ENCODE measurements around the gene SORCS2. TPM values are rescaled to one million over a fixed set of nuclear protein-coding genes. Genes with fewer than 3 reads are reported as not detected.

SORCS2 gene
- total and polyA plus RNA-seq, 2 of the 8 experiments (the other 6 are each of a cell fraction or from before 2014, with no cell fraction given), result 0.36 to 1.8 TPM

- Histone ChIP-seq H3K4ac (replicated peaks; ENCODE audit: insufficient read length, low read depth, low read length) (no peak overlapping the region), H3K79me1 (ENCODE audit: low read depth, low read length) (no peaks in the 10 kb centered on the region), H2BK20ac (ENCODE audit: low read length) (no peak overlapping the region), H3K4me2 (ENCODE audit: insufficient read depth in 1 of 2, low read depth in 2 of 2, low read length in 2 of 2) (no peak overlapping the region), H3K9me3 (ENCODE audit: insufficient read depth in 2 of 2, low read depth in 1 of 2, low read length in 1 of 2) (peaks cover 4 to 8% of the 10 kb centered on the region in 2 experiments; a peak in 2 of 4 replicates), H3K23me2 (ENCODE audit: low read depth, low read length) (peaks cover 7% of the 10 kb centered on the region; the same call in 1 of the 2 replicates), H3K18ac (ENCODE audit: extremely low read depth, low read length) (no peak overlapping the region), H3K4me3 (ENCODE audit: extremely low read depth in 1 of 4, insufficient read depth in 2 of 4, low read depth in 3 of 4, low read length in 4 of 4) (no peak overlapping the region), H2AFZ (ENCODE audit: low read length) (no peak overlapping the region), H3K56ac (replicated peaks; ENCODE audit: insufficient read length, low read depth, low read length) (no peak overlapping the region), H2BK15ac (ENCODE audit: low read length) (no peak overlapping the region), H4K20me1 (replicated peaks in 1 of 2; ENCODE audit: control insufficient read depth in 1 of 2, insufficient read depth in 2 of 2, low read length in 2 of 2) (peaks cover 0 to 4% of the 10 kb centered on the region in 2 experiments), H4K8ac (ENCODE audit: extremely low read depth, insufficient read depth, low read length) (no peak overlapping the region; the same call in 1 of the 2 replicates), H3K9ac (replicated peaks in 1 of 4; ENCODE audit: extremely low read depth in 1 of 4, low read depth in 3 of 4, low read length in 3 of 4) (no peak overlapping the region), H3K23ac (ENCODE audit: insufficient read length) (no peak overlapping the region), H3K4me1 (replicated peaks in 1 of 4; ENCODE audit: control insufficient read depth in 3 of 4, insufficient read depth in 4 of 4, low read length in 3 of 4) (no peaks in the 10 kb centered on the region; a peak in 2 of 7 replicates), H4K5ac (ENCODE audit: insufficient read length, low read depth, low read length) (no peak overlapping the region), H3K14ac (ENCODE audit: insufficient read length) (no peak overlapping the region), H2BK5ac (ENCODE audit: low read depth, low read length) (no peak overlapping the region), H3K27me3 (replicated peaks in 1 of 4; ENCODE audit: control insufficient read depth in 3 of 4, extremely low read depth in 1 of 4, insufficient read depth in 3 of 4, low read length in 3 of 4) (no peaks in the 10 kb centered on the region), H4K91ac (replicated peaks; ENCODE audit: insufficient read length, low read length) (no peak overlapping the region), H2AK5ac (ENCODE audit: low read depth, low read length) (no peak overlapping the region), H3K27ac (ENCODE audit: low read depth, low read length) (no peak overlapping the region), H3K79me2 (ENCODE audit: control insufficient read depth in 1 of 2, insufficient read depth in 2 of 2, low read length in 2 of 2) (no peaks in the 10 kb centered on the region), H2BK12ac (ENCODE audit: low read depth, low read length) (no peak overlapping the region), H2BK120ac (replicated peaks; ENCODE audit: low read depth, low read length) (no peak overlapping the region), H3K36me3 (ENCODE audit: control insufficient read depth in 2 of 4, insufficient read depth in 4 of 4, low read length in 3 of 4) (no peaks in the 10 kb centered on the region)
- ChIA-PET POLR2A (ENCODE audit: partially characterized antibody) (no interaction called here), CTCF (ENCODE audit: partially characterized antibody) (interaction anchor here (0.7 to 1.9 kb wide), 7 partner anchors 10 to 155 kb away, joined by 3 to 8 read pairs (median 3); no protein-coding TSS in a partner anchor)
- TF ChIP-seq KDM4A (IDR thresholded peaks at IDR 0.05; ENCODE audit: low read depth, low read length, severe bottlenecking), result no peak
- no peak for TF ChIP-seq CEBPB (IDR thresholded peaks at IDR 0.05; ENCODE audit: low read depth, low read length)
- TF ChIP-seq CTBP2 (IDR thresholded peaks at IDR 0.05; ENCODE audit: borderline replicate concordance, insufficient read depth, insufficient read length, low read length), result no peak
- TF ChIP-seq RAD21 (IDR thresholded peaks at IDR 0.05 in 1 of 2, conservative IDR thresholded peaks at IDR 0.05 in 1 of 2; ENCODE audit: low read depth in 2 of 2, low read length in 2 of 2), result no peak
- no peak for TF ChIP-seq SRF (IDR thresholded peaks at IDR 0.05; ENCODE audit: low read depth, low read length)
- no peak for TF ChIP-seq E2F6 (IDR thresholded peaks at IDR 0.05)
- DNase-seq (ENCODE audit: low read depth in 1 of 2, low spot score in 2 of 2) (no peak), FAIRE-seq (no peak)
- 88% methylated on average over 16 of the region's 17 CpGs; no CpG with 5 or more reads in 1 of the 2 experiments for WGBS, 2 experiments (ENCODE audit: extremely low coverage in 1 of 2, insufficient coverage in 1 of 2, insufficient read length in 1 of 2, insufficient replicate concordance in 2 of 2, low coverage in 1 of 2, low lambda C conversion rate in 2 of 2, missing lambda C conversion rate in 1 of 2)
Observed at GRCh38 chr4:7340553-7341433, 148.5 kb downstream of the SORCS2 start.
